GM19438 (cell line): ENCODE results near the gene RNU6-9.

Experiments used
- ATAC-seq: cut with Tn5 transposase; IDR thresholded peaks from one replicate; pipeline ENCODE4 v1.9.1; 2021; ENCODE audit warnings: low read depth; ENCODE audit not compliant: unreplicated experiment

The RNU6-9 gene

DNA sequence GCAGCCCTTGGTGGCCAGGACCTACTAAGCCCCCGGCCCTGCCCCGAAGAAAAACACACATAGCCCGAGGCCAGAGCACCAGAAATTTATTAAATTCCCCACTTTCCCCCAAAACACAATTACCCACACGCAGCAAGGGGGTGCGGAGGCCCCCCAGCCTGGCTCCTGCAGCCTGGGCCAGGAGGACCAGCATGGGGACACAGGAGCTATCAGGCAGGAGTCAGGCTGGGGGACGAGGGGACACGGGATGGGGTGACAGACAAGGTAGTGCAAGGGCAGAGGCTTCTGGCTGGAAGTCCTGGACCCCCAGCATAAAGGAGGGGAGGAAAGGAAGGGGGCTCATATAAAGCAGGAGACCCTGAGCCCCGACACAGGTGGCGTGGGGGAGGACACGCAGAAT, 3.1 kb downstream of the RNU6-9 start:
- no peak for ATAC-seq

DNA sequence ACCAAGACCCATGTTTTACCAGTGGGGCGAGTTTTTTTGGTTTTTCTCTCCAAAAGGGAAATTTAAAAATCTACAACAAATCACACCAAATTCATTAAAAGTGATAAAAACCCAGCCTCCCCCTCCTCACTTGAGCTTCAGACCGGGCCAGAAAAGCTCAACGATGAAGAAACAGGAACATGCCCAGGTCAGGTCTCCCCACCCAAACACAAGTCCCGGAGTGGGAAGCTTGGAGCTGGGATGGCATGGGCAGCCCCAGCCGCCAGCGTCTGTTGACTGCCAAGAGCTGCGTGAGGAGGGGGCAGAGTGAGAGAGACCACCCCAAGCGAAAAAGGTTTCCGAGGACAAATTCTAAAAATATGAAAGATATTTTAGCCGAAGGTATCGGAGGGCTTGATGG, 3.7 kb downstream of the RNU6-9 start:
- ATAC-seq: no peak

DNA sequence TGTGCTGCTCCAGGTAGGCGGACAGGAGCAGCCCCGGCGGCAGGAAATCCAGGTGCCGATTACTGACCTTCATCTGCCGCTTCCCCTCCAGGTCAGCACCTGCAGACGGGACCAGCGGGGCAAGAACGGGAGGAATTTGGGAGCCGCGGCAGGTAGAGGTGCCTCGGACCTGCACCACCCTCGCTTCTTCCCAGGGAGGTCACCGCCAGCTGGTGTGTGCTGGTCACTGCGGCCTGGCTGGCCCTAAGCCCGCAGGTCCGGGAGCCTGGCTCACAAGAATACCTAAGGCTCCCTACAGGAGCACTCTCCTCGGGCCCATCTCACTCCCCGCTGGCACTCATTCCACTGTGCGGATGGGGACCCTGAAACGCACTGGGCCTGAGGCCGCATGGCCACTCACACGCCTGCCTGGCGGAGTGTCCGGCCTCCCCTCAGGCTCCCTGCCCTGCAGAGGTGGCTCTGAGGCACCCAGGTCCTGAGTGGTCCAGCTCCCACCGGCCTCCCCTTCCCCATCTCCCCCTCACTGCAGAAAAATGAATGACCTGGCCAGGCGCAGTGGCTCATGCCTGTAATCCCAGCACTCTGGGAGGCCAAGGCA, 4.3 kb downstream of the RNU6-9 start:
- ATAC-seq: no peak

DNA sequence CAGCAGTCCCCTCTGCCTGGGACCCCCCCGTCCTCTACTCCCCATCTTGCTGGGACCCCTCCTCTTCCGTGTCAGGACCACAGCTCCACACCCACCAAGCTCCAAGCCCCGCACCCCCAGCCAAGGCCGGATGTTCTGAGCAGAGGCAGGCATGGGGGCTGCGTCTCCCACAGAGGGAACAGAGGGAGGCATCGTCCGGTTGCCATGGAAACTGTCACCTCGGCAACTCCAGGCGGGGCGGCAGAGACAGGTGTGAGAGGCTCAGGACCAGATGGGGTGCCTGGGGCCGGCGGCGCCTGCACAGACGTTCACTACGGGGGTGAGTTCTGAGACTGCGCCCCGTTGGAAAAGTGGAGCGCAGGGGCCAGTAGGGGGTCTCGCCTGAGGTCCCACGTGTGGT, 5.4 kb downstream of the RNU6-9 start:
- ATAC-seq: no peak

DNA sequence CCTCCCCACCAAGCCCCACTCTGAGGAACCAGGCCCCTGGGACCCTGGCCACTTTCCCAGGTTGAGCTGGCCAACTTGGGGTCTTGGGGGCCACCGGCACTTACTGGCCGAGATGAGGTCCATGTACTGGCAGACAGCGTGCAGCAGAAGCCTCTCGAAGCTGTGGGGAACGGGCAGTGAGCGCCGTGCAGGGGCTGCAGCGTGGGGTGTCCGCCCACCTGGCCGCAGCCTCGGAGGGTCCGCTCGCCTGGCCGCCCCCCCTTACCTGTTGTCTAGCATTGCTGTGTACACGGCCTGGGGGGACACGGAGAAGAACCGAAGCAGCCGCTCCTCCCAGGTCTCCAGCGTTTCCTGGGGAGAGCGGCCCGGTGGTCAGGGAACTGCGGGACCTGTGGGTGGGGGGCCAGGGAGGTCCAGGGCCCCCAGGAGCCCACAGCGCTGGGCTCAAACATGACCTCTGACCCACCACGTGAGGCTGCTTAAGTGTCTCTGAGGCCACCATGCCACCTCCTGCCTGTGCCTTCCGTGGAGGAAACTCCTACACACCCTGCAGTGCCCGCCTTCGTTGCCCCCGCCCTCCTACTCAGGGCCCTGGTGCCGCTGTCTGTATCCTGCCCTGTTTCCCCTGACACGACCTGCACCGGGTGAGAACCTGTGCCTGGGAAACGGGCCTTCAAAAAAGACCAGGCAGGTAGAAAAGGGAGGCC, 6.2 kb downstream of the RNU6-9 start:
- no peak for ATAC-seq

DNA sequence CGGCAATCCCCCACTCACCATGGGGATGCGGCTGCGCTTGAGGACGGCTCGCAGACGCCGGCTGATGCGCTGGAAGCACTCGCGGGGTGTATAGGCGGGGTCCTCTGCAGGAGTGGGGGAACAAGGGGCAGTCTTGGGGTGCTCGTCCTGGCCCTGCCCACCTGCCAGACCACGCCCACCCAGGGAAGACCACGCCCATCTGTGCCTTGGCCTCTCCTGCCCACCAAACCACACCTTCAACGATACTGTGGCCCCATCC, 6.7 kb downstream of the RNU6-9 start:
- ATAC-seq: no peak

DNA sequence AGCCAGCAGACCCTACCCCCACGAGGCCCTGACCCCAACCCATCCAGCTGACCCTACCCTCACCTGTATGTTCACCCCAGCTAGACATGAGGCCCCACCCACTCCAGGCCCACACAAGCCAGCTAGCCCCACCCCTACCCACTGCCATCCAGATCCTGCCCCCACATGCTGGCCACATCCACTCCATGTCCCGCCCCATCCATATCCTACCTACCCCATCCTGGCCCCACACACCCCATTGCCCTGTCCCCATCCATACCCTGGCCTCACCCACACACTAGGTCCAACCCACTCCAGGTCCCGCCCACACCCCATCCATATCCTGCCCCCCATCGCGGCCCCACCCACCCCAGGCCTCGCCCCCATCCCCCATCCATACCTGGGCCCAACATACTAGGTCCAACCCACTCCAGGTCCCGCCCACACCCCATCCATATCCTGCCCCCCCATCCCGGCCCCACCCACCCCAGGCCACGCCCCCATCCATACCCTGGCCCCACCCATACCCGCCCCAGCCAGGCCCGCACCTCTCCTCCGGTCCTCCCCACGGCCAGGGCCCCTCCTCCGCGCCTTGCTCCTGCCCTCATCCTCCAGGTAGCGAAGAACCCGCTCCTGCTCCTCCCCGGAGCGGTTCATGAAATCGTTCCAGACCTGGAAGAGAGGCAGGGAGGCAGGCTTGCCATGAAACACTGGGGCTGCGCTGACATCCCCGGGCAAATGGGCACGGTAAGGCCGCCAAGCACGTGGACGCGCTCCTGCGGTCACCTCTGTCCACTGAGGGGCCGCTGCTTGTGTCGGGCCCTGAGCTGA, 7.2 kb downstream of the RNU6-9 start:
- ATAC-seq: no peak

DNA sequence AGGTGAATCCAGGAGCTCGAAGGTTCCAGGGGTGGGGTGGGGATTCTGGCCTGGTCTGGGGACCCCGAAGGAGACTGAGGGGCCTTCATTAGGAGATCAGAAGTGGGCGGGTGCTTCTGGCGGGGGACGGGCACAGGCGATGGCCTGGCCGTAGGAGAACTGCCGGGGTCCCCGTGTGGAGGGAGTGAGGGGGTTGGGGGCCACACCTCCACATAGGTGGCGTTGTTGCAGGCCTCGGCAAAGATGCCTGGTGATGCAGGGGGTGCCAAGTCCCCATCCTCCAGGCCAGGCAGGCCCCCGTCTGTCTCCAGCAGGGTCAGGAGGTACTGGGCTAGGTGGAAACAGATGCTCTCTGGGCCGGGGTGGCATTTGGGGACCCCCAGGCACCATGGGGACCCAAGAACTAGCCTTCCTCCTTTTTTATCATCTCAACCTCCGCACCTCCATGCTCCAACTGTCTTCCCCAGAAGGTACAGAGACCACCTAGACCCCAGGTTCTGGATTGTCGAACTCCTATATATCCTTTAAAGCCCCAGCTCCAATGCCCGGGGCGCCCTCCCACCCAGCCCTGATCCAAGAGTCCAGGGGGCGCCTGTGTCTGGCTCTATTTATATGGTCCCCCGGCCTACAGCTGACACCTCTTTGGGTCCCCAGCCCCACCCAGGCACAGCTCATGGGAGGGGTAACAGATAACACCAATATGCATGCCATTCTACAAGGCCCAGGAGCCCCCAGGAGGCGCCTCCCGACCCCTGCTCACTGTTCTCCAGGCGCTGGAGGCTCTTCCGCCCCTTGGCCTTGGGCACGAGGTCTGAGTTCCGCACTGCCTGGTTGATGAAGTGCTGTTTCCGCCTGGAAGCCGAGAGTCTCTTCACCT, 8.2 kb downstream of the RNU6-9 start:
- no peak for ATAC-seq

DNA sequence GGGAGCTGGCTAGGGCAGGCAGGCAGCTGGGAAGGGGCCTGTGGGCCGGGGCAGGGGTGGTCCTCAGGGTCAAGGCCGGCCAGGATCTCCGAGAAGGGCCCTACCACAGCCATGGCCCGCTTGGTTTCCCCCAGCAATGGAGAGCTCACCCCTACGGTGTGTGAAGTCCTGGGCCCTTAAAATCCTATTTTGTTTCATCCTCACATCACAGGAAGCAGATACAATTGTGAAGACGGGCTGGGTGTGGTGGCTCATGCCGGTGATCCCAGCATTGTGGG, 8.7 kb downstream of the RNU6-9 start:
- no peak for ATAC-seq

DNA sequence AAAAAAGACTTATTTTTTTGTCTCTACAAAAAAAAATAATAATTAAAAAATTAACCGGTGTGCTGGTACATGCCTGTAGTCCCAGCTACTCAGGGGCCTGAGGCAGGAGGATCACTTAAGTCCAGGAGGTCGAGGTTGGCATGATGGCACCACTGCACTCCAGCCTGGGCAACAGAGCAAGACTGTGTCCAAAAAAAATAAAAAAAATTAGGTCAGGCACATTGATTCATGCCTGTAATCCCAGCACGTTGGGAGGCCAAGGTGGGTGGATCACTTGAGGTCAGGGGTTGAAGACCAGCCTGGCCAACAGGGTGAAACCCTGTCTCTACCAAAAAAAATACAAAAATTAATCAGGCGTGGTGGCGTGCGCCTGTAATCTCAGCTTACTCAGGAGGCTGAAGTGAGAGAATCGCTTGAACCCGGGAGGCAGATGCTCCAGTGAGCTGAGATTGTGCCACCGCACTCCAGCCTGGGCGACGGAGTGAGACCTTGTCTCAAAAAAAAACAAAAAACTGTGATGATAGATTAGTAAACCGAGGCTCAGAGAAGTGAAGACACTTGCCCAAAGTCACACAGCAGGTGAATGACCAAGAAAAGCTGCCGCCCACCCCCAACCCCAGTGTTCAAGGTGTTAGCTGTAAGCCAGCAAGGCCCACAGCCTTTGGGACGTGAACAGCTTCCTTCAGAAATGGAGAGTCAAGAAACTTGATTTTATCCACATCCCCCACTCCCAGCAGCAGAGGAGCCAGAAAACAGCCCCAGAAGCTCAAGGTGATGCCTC, 9.4 kb downstream of the RNU6-9 start:
- no peak for ATAC-seq

DNA sequence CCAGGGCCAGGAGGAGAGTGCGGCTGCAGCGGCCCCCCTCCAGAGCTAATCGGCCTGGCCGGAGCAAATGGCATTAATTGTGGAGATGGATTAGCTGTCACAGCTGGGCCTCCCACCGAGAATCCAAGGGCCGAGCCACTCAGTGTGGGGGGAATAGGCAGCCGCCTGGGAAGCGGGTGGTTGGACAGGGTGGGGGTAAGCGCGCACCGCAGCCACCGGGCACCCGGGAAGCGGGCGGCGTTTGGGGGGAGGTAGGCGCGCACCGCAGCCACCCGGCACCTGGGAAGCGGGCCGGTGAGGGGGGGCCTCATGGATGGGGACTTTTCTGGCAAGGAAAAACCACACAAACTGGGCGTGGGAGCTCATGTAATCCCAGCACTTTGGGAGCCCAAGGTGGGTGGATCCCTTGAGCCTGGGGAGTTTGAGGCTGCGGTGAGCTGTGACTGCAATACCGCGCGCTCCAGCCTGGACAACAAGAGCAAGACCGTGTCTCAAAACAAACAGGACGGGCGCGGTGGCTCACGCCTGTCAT, 10.0 kb downstream of the RNU6-9 start:
- ATAC-seq: no peak

DNA sequence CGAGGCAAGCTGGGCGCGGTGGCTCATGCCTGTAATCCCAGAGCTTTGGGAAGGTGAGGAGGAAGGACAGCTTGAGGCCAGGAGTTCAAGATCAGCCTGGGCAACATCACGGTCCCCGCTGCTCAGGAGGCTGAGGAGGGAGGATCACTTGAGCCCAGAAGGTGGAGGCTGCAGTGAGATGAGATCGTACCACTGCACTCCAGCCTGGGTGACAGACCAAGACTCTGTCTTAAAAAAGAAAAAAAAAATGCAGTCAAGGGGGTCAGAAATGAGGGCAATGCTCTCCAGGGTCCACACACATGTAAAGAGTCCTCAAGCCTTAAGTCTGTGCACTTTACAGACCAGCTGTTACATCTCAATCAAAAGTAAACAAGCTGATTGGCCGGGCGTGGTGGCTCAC, 11.3 kb downstream of the RNU6-9 start:
- no peak for ATAC-seq

DNA sequence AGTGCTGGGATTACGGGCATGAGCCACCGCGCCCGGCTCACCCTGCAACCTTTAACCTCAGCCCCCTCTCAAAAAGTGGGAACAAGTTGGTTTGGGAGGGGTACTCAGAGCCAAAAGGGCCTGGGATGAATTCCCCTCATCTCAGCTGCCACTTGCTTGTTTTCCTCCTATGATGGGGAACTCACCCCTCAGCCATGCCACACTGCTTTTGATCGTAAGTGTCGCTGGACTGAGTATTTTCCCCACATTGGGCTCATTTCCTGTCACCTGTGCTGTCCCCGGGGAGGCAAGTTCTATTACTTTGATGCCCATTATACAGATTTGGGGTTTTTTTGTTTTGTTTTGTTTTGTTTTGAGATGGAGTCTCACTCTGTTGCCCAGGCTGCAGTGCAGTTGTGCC, 13.2 kb downstream of the RNU6-9 start:
- ATAC-seq: no peak

DNA sequence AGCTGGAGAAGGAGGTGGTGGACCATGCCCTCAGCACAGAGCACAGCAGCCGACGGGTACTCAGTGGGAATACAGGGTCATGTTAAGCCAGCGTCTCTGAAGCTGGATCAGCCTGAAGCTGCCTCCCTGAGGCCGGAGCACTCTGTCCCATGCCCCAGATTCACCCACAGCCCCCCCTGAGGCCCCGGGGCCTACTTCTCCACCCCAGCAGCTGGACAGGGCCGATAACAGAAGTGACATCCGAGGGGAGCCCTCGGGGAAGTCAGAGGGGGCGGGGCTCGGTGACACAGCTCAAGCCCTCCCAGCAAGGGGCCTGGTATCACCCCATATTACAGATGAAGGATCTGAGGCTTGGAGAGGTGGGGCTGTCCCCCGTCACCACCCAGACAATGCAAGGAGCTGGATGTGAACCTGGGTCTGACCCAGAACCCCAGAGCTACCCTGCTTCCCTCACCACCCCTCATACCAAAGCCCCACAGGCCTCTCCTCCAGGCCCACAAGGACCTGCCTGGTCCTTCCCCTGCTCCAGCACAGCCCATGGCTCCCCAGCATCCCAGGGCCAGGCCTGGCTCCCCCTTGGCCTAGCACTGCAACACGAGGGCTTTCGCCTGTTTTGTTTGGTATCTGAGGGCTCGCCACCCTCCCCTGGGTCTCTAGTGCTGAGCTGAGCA, 14.0 kb downstream of the RNU6-9 start:
- ATAC-seq: no peak

DNA sequence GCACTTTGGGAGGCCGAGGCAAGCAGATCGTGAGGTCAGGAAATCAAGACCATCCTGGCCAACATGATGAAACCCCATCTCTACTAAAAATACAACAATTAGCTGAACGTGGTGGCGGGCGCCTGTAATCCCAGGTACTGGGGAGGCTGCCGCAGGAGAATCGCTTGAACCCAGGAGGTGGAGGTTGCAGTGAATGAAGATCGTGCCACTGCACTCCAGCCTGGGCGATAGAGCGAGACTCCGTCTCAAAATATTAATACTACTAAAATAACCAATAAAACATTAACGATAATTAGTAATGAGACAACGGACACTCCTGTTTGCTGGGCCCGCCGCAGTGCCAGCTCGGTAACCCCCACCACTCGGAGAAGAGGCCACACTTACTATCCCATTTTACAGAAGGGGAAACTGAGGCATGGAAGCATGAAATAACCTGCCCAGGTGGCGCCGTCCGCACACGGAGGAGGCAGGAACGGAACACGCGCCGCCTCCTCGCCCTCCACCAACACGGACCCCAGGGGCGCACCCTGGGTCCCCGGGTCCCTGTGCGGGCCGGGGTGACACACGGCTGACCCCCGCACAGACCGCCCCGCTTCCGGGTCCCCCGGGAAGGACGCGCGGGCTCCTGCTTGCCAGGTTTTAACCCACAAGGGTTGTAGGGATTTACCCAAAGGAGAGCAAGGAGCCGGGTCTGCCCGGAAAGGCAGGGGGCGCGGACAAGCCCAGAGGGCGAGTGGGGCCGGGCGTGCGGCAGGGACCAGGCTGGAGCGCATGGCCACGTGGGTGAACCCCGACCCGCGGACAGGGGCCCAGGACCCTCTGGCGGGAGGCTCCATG, 18.1 kb downstream of the RNU6-9 start:
- no peak for ATAC-seq

DNA sequence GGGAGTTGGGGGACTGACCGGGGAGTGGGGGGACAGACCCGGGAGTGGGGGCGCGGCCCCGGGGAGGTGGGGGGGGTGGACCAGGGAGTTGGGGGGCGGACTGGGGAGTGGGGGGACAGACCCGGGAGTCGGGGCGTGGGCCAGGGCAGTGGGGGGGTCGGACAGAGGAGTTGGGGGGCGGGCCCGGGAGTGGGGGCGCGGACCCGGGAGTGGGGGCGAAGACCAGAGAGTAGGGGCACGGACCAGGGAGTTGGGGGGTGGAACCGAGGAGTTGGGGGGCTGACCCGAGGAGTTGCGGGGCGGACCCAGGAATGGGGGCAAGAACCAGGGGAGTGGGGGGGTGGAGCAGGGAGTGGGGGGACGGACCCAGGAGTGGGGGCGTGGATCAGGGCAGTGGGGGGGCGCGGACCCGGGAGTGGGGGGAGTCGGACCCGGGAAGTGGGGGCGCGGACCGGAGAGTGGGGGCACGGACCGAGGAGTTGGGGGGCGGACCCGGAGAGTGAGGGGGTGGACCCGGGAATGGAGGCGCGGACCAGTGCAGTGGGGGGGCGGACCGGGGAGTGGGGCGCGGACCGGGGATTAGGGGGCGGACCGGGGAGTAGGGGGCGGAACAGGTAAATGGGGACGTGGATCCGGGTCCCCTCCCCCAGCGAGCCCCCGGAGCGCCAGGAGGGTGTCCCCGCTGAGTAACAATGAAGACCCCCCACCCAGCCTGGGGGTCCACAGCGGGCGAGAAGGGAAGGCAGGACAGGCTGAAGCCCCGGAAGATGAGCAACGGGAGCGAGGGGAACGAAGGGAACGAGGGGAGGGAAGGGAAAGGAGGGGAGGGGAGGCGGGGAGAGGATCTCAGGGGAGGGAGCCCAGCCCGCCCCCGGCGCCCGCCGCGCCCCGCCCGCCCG, 19.1 kb downstream of the RNU6-9 start:
- no peak for ATAC-seq

DNA sequence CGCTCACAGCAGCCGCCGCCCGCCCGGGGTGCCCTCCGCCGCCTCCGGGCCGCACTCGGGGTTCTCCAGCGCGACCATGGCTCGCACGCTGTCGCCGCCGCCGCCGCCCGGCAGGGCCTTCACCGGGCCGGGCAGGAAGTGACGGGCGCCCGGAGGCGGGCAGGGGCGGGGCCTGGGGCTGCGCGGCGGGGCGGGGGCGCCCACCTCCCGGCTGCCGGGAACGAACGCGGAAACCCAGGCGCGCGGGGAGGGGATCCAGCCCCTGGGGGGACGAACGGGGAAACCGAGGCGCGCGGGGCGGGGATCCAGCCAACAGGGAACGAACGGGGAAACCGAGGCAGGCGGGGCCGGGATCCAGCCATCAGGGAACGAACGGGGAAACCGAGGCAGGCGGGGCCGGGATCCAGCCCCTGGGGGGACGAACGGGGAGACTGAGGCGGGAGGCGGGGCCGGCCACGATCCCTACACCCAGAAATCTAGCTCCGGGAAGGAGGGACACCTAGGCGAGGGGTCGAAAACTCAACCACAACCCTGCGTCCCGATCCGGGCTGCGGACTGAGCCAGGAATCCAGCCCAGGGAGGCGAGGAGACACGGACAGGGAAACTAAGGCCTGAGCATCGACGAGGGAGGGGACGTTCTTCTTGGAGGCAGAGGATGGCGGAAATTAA, 19.9 kb downstream of the RNU6-9 start, which contains the start of gene R3HDM4:
R3HDM4 (minus strand) TSS at position 140 of the 669 bp plus-strand sequence; CDS start at position 78, 62 bp downstream.
- no peak for ATAC-seq
